Measurements from ENCODE around the gene HECTD4.

Gene HECTD4

GRCh38 chr12:112282920-112283319 lies 99.3 kb downstream of the HECTD4 start:
- TF ChIP-seq CTCF (conservative IDR thresholded peaks at IDR 0.05; ENCODE audit: low read depth, low read length) = no peak
- H3K4me3 ChIP-seq (ENCODE audit: low read depth, low read length) = no peak overlapping the region
- DNase-seq (ENCODE audit: low read depth) = no peak

DNA sequence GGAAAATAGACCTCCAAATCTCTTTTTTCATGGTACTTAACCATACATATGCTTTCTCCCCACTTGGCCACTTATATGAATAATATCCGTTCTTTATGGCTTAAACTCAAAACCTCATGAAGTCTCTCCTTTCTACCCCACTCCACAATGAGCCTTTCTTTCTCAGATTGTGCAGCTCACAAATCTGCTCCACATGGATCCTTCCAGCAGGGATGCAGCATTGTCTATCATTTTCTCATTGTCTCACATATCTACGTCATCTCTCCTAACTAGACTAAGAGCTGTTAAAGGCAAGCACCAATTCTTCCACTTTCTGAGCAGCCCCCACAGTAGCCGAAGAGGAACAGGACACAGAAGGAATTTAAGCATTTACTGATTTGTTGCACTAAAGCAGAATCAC lies 106.4 kb downstream of the HECTD4 start:
- TF ChIP-seq CTCF (conservative IDR thresholded peaks at IDR 0.05; ENCODE audit: low read depth, low read length) = no peak
- no peak for DNase-seq (ENCODE audit: low read depth)
- no peak overlapping the region for H3K4me3 ChIP-seq (ENCODE audit: low read depth, low read length)

GRCh38 chr12:112275207-112275606 lies 107.0 kb downstream of the HECTD4 start:
- DNase-seq (ENCODE audit: low read depth) = no peak
- TF ChIP-seq CTCF (conservative IDR thresholded peaks at IDR 0.05; ENCODE audit: low read depth, low read length) = no peak
- H3K4me3 ChIP-seq (ENCODE audit: low read depth, low read length) = no peak overlapping the region

GRCh38 chr12:112270673-112271072 lies 111.6 kb downstream of the HECTD4 start:
- no peak for TF ChIP-seq CTCF (conservative IDR thresholded peaks at IDR 0.05; ENCODE audit: low read depth, low read length)
- H3K4me3 ChIP-seq (ENCODE audit: low read depth, low read length) = no peak overlapping the region
- peak; percentile 34 for DNase-seq (ENCODE audit: low read depth)

- no peak for DNase-seq (ENCODE audit: low read depth)
- TF ChIP-seq CTCF (conservative IDR thresholded peaks at IDR 0.05; ENCODE audit: low read depth, low read length) = no peak
- H3K4me3 ChIP-seq (ENCODE audit: low read depth, low read length) = no peak overlapping the region
These were observed 115.8 kb downstream of the HECTD4 start for GRCh38 chr12:112266473-112266872.

- TF ChIP-seq CTCF (conservative IDR thresholded peaks at IDR 0.05; ENCODE audit: low read depth, low read length) = peak; percentile 48
- peak; percentile 13 for DNase-seq (ENCODE audit: low read depth)
- no peak overlapping the region for H3K4me3 ChIP-seq (ENCODE audit: low read depth, low read length)
These were observed 120.7 kb downstream of the HECTD4 start for GRCh38 chr12:112261559-112261958.

DNA sequence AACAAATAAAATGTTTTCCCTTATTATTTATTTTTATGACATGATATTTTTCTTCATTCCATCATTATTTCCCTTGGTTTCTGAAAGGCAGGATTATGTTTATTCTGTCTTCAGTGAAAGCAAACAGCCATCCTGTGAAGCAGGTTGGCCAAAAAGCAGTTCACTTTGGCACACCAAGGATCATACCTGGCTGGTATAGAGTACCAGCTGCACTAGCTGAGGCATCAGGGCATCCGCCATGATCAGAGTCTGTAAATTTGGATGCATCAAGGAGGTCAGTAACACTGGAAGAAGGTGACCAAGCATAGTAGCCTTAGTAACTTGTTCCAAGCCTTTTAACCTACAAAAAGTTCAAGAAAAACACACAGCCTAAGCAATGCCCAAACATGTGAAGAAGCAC lies 123.3 kb downstream of the HECTD4 start:
- no peak overlapping the region for H3K4me3 ChIP-seq (ENCODE audit: low read depth, low read length)
- TF ChIP-seq CTCF (conservative IDR thresholded peaks at IDR 0.05; ENCODE audit: low read depth, low read length) = no peak
- no peak for DNase-seq (ENCODE audit: low read depth)
